ENCODE measurements around the gene FAM168B.
"Not testable (repeated sequence)": the region's sequence is repeated elsewhere in the genome, so short reads cannot be mapped to it uniquely, and the experiment has no call there.

The FAM168B gene, protein sequence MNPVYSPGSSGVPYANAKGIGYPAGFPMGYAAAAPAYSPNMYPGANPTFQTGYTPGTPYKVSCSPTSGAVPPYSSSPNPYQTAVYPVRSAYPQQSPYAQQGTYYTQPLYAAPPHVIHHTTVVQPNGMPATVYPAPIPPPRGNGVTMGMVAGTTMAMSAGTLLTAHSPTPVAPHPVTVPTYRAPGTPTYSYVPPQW

DNA sequence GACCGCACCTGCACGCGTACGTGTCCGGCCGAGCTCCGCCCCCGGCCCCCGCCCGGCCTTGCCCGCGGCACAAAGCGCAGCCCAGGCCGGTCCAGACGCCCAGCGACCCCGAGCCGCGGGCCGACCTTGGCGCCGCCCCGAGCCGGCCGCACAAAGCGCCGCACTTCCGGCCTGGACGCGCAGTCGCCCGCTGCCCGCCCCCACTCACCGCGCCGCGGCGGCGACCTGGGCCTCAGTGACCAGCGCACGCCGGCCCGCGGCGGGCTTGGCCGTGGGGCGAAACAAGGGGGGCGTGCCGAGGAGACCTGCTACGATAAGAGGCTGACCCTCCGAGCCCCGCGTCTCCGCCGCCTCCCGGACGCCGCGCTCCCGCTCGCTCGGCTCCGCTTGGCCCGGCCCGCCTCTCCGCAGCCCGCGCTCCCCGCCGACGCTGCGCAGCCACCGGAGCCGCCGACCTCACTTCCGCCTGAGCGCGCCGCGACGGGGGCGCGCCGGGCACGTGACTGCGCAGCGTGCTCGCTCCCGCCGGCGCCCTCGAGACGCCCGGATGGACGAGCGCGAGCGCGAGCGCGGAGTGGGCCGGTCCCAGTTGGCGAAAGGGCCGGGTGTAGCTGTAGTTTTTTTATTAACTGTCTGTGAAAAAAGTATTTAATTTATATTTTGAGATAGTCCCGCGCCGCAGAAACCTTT lies at the start of gene FAM168B:
TSS of gene FAM168B (minus strand) at position 455 of the 690 bp plus-strand sequence. CDS start 10,814 bp downstream, outside the sequence.
- peak; percentile 82 to 83 for DNase-seq (ENCODE audit: low read depth in 2 of 2)

DNA sequence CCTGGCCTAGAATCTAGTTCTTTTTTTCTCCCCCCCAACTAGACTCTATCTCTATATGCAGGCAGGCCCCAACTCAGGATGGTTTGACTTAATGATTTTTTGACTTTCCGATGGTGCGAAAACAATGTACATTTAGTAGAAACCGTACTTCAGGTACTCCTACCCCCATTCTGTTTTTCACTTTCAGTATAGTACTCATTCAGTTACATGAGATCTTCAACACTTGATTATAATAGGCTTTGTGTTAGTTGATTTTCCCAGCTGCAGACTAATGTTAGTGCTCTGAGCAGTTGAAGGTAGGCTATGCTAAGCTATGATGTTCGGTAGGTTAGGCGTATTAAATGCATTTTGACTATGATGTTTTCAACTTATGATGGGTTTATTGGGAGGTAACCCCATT lies 49.6 kb upstream of the FAM168B start:
- DNase-seq (ENCODE audit: low read depth in 2 of 2): no peak

DNA sequence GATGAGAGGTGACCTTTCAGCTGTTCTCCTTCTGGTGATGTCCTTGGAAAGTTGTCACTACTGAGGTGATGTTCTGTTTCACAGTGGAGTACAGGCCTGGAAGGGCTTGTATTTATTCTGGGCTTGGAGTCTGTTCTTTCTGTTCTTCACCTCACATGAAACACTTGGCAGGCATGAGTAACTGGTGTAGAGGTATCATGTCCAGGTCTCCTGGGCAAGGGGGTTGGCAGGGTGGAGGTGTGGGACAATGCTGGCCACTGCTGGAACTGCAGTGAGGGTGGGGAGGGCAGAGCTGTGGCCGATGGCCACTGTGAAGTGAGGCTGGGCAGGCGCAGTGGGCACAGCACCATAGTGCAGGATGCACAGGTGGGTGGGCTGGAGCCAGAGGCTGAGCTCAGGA lies 47.3 kb upstream of the FAM168B start:
- DNase-seq (ENCODE audit: low read depth in 2 of 2): no peak

DNA sequence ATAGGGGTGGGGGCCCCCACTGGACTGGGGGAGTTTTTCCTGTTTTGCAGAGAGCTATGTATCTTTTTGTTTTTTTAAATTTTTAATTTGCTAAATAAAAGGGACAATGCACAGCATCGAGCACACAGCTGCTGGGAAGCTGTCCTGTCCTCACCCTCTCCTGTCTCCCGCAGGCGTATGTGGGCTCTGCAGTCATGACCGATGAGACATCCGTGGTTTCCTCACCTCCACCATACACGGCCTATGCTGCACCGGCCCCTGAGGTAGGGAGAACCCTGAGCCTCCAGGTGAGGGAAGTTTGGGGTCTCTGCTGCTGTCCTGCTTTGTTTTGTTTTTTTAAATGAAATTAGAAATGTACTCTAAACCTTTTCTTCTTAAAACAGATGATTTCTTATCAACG lies 39.5 kb upstream of the FAM168B start:
- no peak for DNase-seq (ENCODE audit: low read depth in 2 of 2)

DNA sequence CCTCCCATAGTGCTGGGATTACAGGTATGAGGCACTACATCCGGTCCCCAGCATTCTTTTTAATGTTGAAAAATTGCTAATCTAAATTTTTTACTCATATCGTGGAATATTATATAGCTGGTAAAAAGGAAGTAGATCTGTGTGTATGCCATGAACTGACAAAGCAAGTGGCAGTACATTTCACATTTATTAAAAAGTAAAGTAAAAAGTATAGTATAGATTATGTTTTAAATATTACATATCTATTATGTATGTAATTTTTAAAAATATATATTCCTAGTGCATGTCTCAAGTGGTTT lies 37.0 kb upstream of the FAM168B start:
- DNase-seq (ENCODE audit: low read depth in 2 of 2): no peak

DNA sequence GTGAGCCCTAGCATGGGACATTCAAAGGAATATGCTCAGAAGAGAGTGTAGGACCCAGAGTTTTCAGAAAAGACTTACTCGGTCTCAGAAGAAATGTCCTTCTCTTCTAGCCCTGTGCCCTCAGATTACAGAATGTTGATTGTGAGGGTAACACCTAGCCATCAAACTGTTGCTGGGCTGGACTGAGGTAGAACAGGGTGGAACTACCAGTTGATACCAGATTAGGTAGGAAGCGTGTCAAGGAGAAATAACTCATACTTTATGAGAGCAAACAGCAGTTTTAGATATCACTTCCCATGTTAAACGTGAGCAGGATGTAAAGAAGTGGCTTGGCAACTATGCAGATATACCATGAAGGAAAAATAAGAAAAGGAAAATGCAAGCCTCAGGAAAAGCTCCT lies 34.7 kb upstream of the FAM168B start:
- DNase-seq (ENCODE audit: low read depth in 2 of 2): no peak

DNA sequence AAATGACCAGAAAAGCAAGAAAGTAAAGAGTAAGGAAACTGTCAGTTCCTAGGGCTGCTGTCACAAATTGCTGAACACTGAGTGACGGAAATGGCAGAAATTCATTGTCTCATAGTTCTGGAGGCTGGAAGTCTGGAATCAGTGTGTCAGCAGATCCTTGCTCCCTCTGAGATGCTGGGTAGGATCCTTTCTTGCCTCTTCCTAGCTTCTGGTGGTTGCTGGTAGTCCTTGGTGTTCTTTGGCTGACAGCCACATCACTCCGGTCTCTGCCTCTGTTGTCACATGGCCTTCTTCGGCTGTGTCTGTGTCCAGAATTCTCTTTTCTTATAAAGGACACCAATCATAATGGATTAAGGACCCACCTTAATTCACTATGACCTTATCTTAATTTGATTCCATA lies 33.8 kb upstream of the FAM168B start:
- DNase-seq (ENCODE audit: low read depth in 2 of 2): no peak

DNA sequence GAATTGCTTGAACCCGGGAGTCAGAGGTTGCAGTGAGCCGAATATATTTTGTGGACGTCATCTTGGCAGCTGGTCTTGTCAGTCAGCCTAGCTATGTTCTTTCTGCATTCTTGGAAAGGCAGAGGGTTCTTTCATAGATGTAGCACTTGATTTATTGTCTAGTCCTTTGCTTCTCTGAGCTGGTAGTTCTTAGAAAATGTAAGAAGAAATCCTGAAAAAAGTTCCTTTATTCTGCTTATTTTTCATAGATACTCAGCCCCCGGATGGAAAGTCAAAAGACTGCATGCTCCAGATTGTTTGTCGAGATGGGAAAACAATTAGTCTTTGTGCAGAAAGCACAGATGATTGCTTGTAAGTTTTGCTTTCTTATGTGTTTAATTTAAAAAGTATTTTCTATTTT lies 33.2 kb upstream of the FAM168B start:
- DNase-seq (ENCODE audit: low read depth in 2 of 2): no peak

DNA sequence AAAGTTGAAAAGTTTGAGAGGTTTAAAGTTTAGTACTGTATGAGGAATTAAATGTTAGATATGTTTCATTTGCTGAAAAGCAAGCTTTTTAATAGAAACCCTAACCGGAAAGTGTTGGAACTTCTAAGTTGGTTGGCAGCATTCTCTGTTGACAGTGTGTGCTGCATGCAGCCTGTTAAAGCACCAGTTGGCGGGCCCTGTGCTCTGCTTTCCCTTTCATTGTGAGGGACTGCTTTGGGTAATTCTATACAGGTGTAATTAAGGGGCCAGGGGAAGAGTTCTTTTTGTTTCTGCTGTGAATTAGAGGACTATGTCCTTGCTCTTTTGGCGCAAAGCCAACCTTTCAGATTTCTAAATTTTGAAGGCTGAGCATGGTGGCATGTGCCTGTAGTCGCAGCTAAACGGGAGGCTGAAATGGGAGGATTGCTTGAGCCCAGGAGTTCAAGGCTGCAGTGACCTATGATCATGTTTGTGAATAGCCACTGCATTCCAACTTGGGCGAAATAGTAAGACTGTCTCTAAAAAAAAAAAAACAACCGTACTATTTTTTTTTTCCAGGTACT lies 32.0 kb upstream of the FAM168B start:
- no peak for DNase-seq (ENCODE audit: low read depth in 2 of 2)

DNA sequence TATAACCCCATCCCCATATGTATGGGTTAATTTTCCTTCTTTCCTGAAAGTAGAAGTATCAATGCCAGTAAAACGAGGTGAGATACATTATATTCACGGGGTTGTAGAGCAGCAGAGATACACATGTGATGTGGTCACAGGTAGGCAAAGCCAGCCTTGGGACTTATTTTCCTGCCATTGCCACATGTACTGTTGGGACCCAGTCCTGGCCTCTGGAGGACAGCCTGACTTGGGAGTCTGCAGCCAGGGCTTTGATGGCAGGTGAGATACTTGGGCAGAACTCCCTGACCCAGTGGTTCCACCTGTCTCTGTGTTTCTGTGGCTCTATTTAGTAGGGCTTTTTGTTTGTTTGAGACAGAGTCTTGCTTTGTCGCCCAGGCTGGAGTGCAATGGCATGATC lies 29.9 kb upstream of the FAM168B start:
- no peak for DNase-seq (ENCODE audit: low read depth in 2 of 2)

DNA sequence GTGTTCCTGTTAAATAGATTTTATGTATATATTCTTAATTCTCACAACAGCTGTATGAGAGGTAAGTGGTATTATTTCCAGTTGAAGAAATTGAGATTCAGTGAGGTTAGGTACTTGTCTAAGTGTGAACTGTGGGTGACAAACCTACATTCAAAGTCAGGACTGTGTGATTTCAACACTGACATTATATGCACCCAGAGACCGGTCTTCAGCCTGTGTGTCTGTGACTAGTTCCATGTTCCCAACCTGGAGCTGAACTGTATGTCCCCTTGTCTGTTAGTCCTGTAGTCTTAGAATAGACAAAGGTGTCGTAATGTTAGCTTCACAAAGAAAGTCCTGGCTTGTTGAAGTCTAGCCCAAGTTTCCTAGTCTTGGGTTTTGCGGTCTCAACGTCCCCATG lies 29.2 kb upstream of the FAM168B start:
- DNase-seq (ENCODE audit: low read depth in 2 of 2): no peak

DNA sequence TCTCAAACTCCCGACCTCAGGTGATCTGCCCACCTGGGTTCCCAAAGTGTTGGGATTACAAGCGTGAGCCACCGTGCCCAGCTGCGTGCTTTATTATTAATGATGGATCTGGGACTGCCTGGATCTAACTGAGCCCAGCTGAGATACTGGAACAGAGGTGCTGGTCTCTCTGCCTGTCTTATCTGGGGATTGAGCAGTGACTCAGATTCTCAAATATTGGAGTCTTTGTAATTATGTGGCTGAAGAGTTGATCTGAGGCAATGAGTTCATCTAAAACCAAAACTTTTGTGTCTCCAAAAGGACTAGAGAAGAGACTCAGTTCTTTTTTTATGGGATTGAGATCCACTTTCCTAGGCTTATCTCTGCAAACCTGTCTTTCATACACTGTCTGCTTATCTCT lies 28.2 kb upstream of the FAM168B start:
- no peak for DNase-seq (ENCODE audit: low read depth in 2 of 2)

DNA sequence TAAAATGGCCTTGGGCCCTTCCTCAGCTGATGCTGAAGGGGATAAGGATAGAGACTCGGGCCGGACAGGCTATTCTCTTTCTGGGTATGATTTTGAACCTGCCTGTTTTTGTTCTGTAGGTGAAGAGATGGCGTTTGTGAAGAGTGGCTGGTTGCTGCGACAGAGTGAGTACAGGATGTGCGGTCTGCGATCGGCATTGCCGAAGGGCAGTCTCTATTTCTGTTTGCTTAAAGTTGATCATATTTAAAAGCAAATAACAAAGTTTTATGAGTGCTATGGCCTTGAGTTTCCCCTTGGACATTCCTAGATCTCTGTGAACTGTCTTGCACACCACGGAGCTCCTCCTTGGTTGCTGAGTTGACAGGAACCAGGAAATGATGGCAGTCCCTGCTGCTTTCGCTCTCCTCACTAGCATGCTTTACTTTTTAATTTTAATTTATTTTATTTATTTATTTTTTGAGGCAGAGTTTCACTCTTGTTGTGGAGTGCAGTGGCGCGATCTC lies 27.6 kb upstream of the FAM168B start:
- DNase-seq (ENCODE audit: low read depth in 2 of 2): no peak

DNA sequence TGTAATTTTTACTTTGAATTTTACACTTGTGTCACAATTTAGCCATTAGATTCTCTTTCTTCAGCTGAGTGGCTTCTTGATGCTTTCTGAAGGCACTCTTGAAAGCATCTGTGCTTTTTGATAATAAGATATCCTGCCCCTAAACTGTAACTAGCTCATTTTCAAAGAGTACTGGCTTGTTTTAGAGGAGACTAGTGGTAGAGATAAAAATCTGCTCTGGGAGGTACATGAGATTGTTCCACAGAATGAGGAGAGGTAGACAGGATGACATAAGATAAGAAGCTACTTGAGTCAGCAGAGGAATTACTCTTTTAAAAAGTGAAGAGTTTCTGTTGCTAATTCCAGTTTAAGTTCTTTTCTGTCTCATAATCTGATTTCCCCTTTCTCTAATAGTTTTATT lies 22.5 kb upstream of the FAM168B start:
- DNase-seq (ENCODE audit: low read depth in 2 of 2): no peak

DNA sequence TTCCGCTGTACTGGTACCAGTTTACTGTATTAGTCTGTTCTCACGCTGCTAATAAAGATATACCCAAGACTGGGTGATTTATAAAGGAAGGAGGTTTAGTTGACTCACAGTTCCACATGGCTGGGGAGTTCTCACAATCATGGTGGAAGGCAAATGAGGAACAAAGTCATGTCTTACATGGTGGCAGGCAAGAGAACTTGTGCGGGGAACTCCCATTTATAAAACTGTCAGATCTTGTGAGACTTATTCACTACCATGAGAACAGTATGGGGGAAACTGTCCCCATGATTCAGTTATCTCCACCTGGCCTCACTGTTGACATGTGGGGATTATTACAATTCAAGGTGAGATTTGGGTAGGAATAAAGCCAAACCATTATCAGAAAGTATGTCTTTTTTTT lies 21.7 kb upstream of the FAM168B start:
- not testable (repeated sequence) for DNase-seq (ENCODE audit: low read depth in 2 of 2)

DNA sequence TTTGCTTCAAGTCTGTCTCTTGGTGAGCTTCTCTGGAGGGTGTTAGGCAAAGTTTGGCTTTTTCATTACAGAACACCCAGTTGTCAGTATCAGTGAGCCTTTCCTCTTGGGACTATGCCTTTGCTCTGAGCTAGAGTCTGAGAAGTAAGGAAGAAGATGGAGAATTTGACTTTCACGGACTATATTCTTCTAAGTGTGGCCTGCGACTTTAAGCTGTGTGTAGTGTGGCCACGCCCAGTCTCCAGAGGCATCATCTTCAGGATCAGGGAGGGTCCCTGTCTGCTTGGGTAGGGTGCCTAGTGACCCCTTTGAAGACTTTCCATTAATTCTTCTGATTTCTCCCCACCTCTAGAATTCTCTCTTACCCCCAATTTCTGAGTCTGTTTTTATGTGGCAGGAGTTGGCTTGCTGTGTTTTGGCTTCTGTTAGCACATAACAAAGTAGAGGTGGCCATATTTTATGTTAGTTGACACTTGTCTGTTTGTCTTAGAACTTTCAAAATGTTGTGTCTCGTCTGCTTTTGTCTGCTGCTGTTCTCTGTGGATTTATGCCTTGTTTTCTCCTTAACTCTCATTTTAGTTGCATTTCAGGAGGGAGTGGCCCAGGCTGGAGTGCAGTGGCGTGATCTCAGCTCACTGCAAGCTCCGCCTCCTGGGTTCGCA lies 20.4 kb upstream of the FAM168B start:
- no peak for DNase-seq (ENCODE audit: low read depth in 2 of 2)

DNA sequence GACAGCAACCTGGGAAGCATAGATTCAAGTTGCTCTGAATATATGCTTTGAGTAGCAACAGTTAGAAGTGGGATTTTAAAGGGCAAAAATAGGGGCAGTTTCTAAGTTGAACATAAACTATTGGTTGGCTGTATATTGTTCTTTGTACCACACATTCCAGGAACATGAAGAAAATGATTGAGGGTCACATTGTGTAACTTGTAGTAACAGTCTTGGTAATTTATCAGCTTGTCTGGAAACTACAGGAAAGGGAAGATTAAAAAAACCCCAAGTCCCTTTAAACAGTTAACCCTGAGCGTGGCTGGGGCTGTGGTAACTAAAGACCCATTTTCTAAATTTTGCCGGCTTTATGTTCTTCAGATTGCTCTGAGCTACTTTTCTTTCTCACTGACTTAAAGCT lies 19.3 kb upstream of the FAM168B start:
- no peak for DNase-seq (ENCODE audit: low read depth in 2 of 2)

DNA sequence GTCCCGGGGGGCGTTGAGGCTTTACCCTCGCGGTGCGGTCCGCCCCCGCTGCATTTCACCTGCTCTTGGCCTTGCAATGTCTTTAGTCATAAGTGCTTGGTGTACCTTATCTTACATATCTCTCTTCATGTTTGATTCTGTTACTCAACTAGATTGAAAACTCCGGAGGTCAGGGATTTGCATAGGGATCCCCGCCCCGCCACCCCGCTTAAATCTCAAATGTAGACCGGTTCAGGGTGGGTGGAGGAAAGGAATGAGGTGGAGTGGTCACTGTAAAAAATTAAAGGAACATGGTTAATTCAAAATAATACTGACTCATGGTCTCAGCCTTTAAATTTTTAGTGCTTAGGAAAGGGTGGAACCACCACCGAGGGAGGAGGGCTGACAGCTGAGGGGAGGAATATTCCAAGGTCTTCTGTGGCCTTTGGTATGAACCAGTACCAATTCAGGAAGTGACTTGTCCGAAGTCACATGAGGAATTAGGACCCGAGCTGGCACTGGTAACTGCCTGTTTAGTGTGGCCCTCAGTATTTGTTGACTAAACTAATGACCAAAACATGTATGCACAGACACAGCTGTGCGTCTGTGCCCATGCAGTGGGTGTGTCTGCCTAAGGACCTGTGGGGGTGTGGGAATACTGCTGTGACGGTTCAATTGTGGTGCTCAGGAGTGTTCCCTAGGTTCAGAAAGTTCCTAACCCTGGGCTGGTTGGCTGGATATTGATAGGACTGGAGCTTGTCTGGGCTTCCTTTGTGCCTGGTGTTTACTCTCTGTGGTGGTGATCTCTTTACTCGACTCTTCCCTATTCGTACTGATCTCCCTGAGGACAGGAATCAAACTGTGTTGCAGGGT lies 12.9 kb upstream of the FAM168B start:
- peak; percentile 15 to 51 for DNase-seq (ENCODE audit: low read depth in 2 of 2)

DNA sequence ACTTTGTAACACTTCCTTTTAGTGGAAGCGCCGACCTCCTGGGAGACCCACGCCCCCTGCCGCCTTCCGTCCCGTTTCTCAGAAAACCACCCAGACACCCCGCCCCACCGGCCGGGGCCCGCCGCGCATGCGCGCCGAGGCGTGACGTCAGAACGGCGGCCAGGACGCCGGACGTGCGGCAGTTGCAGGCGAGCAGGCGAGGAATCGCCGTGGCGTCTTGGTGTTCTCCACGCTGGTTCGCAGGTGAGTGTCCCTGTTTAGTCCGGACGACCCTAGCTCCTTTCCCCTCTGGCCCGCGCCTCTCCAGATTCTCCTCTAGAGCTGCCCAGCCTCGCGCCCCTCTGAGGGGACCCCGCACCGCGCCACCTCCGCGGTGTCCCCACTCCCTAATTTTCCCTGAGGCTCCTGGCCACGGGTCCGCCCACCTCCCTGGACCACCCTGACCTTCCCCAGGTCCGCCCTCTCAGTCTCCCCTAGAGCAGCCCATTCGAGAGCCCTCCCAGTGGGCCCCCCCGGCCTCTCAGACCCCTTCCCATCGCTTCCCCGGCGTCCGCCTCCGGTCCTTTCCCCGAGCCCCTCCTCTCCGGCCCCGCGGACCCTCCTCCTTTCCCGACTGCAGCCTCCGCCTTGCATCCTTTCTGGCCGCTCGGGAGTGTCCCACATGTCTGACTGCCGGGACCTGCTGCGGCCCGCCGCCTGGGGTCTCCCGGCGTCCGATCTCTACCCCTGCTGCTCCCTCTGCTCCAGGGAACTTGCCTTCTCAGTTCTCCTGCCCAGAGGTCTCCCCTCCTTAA lies 12.1 kb upstream of the FAM168B start, which contains the start of gene PLEKHB2:
TSS of gene PLEKHB2 (plus strand) at position 181 of the 794 bp plus-strand sequence. CDS start 15,606 bp downstream, outside the sequence.
- DNase-seq (ENCODE audit: low read depth in 2 of 2): peak; percentile 90 to 92

DNA sequence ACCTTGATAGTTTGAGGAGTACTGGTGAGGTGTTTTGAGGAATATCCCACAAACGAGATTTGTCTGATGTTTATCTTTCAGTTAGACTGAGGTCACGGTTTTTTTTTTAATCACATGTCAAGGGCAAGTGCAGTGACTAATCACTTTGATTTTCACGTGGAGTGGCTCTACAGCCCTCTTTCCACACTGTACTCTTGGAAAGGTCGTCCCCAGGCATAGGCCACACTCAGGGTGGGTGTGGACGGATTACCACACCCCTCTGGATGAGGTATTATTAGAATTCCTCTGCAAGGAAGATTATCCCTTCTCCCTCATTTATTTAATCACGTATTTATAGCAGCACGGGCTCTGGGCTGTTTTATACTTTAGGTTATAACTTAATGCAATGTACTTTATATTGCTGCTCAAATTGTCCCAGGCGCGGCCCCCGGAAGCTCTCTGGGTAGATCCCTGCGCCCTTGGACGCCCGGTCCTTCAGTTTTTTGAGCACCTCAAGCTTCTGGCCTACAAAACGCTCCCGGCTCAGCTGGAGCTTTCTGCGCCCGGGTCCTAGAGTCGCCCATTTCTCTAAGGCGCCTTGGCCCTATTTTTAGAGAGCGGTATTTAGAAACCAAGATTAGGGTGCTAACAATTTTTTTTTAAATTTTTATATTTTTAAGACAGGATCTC lies 11.4 kb upstream of the FAM168B start:
- peak; percentile 12 to 23 for DNase-seq (ENCODE audit: low read depth in 2 of 2)
